Duodenal mucosa (tissue), 2 donors: ENCODE measurements around the gene LIPC.

ENCODE experiments used
- H3K27ac ChIP-seq: one replicate; pipeline ENCODE4 v1.7.0; 2013; ENCODE audit warnings: low read depth, low read length
- H3K27me3 ChIP-seq, 2 donors: one replicate each; pipeline ENCODE4 v1.7.0; 2013; ENCODE audit warnings: low read length in 2 of 2, control low read depth in 1 of 2; ENCODE audit not compliant: insufficient read depth in 2 of 2, control insufficient read depth in 1 of 2
- H3K36me3 ChIP-seq, 2 donors: one replicate each; pipeline ENCODE4 v1.7.0; 2013; ENCODE audit warnings: low read length in 2 of 2, control low read depth in 1 of 2; ENCODE audit not compliant: insufficient read depth in 2 of 2, control insufficient read depth in 1 of 2
- H3K4me1 ChIP-seq, 2 donors: one replicate each; pipeline ENCODE4 v1.7.0; 2013; ENCODE audit warnings: low read length in 2 of 2, control low read depth in 1 of 2; ENCODE audit not compliant: insufficient read depth in 2 of 2, control insufficient read depth in 1 of 2
- H3K4me3 ChIP-seq, 2 donors: one replicate each; pipeline ENCODE4 v1.7.0; 2013; ENCODE audit warnings: low read length in 2 of 2, low read depth in 1 of 2
- H3K9ac ChIP-seq, 2 donors: one replicate each; pipeline ENCODE4 v1.7.0; 2013; ENCODE audit warnings: low read length in 2 of 2, low read depth in 1 of 2
- H3K9me3 ChIP-seq, 2 donors: one replicate each; pipeline ENCODE4 v1.7.0; 2013; ENCODE audit warnings: low read length in 2 of 2, control low read depth in 1 of 2; ENCODE audit not compliant: control insufficient read depth in 1 of 2

The LIPC gene

GRCh38 chr15:58521293-58521991 is 89.7 kb downstream of the LIPC start:
- Histone ChIP-seq H3K9me3 (no peaks in the 10 kb centered on the region), H3K27ac (no peak overlapping the region), H3K4me3 (no peak overlapping the region), H3K27me3 (no peaks in the 10 kb centered on the region), H3K36me3 (no peaks in the 10 kb centered on the region), H3K9ac (no peak overlapping the region), H3K4me1 (peaks cover 4 to 6% of the 10 kb centered on the region in 2 donors)

- no peak overlapping the region for H3K27ac ChIP-seq
- no peaks in the 10 kb centered on the region for H3K27me3 ChIP-seq
- H3K9me3 ChIP-seq, result no peaks in the 10 kb centered on the region
- no peak overlapping the region for H3K9ac ChIP-seq
- H3K4me3 ChIP-seq, result no peak overlapping the region
- H3K4me1 ChIP-seq, result peaks cover 6 to 10% of the 10 kb centered on the region in 2 donors
- no peaks in the 10 kb centered on the region for H3K36me3 ChIP-seq
Observed at GRCh38 chr15:58522391-58522790, 90.6 kb downstream of the LIPC start.

GRCh38 chr15:58522865-58523264 is 91.1 kb downstream of the LIPC start:
- H3K27ac ChIP-seq, result no peak overlapping the region
- no peak overlapping the region for H3K9ac ChIP-seq
- peaks cover 11 to 15% of the 10 kb centered on the region in 2 donors for H3K4me1 ChIP-seq
- no peaks in the 10 kb centered on the region for H3K27me3 ChIP-seq
- no peaks in the 10 kb centered on the region for H3K36me3 ChIP-seq
- no peak overlapping the region for H3K4me3 ChIP-seq
- H3K9me3 ChIP-seq, result no peaks in the 10 kb centered on the region

- H3K4me1 ChIP-seq, result peaks cover 10 to 15% of the 10 kb centered on the region in 2 donors
Observed at GRCh38 chr15:58523634-58524033, 91.8 kb downstream of the LIPC start.

GRCh38 chr15:58524247-58524646 is 92.5 kb downstream of the LIPC start:
- H3K9ac ChIP-seq, result no peak overlapping the region
- no peak overlapping the region for H3K4me3 ChIP-seq
- H3K4me1 ChIP-seq, result peaks cover 10 to 18% of the 10 kb centered on the region in 2 donors
- no peak overlapping the region for H3K27ac ChIP-seq
- H3K27me3 ChIP-seq, result no peaks in the 10 kb centered on the region
- no peaks in the 10 kb centered on the region for H3K9me3 ChIP-seq
- no peaks in the 10 kb centered on the region for H3K36me3 ChIP-seq

More at GRCh38 chr15:58523634-58524033, 91.8 kb downstream of the LIPC start:
- Histone ChIP-seq H3K9me3 (no peaks in the 10 kb centered on the region), H3K36me3 (no peaks in the 10 kb centered on the region), H3K4me3 (no peak overlapping the region), H3K27me3 (no peaks in the 10 kb centered on the region), H3K9ac (no peak overlapping the region), H3K27ac (no peak overlapping the region)

GRCh38 chr15:58525991-58526421 is 94.2 kb downstream of the LIPC start:
- H3K4me1 ChIP-seq, result peaks cover 10 to 15% of the 10 kb centered on the region in 2 donors
- no peaks in the 10 kb centered on the region for H3K27me3 ChIP-seq
- H3K9ac ChIP-seq, result no peak overlapping the region
- H3K36me3 ChIP-seq, result no peaks in the 10 kb centered on the region
- no peak overlapping the region for H3K27ac ChIP-seq
- H3K9me3 ChIP-seq, result no peaks in the 10 kb centered on the region
- no peak overlapping the region for H3K4me3 ChIP-seq

- H3K4me3 ChIP-seq, result no peak overlapping the region
- no peaks in the 10 kb centered on the region for H3K9me3 ChIP-seq
- no peaks in the 10 kb centered on the region for H3K27me3 ChIP-seq
- H3K4me1 ChIP-seq, result peaks cover 10 to 15% of the 10 kb centered on the region in 2 donors
- H3K27ac ChIP-seq, result no peak overlapping the region
- H3K36me3 ChIP-seq, result no peaks in the 10 kb centered on the region
- no peak overlapping the region for H3K9ac ChIP-seq
Observed at GRCh38 chr15:58526647-58527192, 94.9 kb downstream of the LIPC start.

GRCh38 chr15:58527573-58528187 is 95.9 kb downstream of the LIPC start:
- Histone ChIP-seq H3K4me3 (no peak overlapping the region), H3K9ac (no peak overlapping the region), H3K4me1 (peaks cover 10 to 15% of the 10 kb centered on the region in 2 donors), H3K27me3 (no peaks in the 10 kb centered on the region), H3K27ac (no peak overlapping the region), H3K36me3 (no peaks in the 10 kb centered on the region), H3K9me3 (no peaks in the 10 kb centered on the region)

- no peaks in the 10 kb centered on the region for H3K27me3 ChIP-seq
- no peak overlapping the region for H3K4me3 ChIP-seq
- H3K4me1 ChIP-seq, result peaks cover 10 to 15% of the 10 kb centered on the region in 2 donors
- no peaks in the 10 kb centered on the region for H3K9me3 ChIP-seq
- no peaks in the 10 kb centered on the region for H3K36me3 ChIP-seq
- H3K27ac ChIP-seq, result peak overlapping the region; percentile 30
- H3K9ac ChIP-seq, result no peak overlapping the region
Observed at GRCh38 chr15:58528188-58528870, 96.5 kb downstream of the LIPC start.

- Histone ChIP-seq H3K4me3 (no peak overlapping the region), H3K27me3 (no peaks in the 10 kb centered on the region), H3K9me3 (no peaks in the 10 kb centered on the region), H3K4me1 (peaks cover 10 to 15% of the 10 kb centered on the region in 2 donors), H3K9ac (no peak overlapping the region), H3K27ac (peak overlapping the region; percentile 30), H3K36me3 (no peaks in the 10 kb centered on the region)
Observed at GRCh38 chr15:58529041-58529440, 97.2 kb downstream of the LIPC start.
